Panc1 (cell line): ENCODE measurements around the gene SORBS1. TPM values are rescaled to one million over a fixed set of nuclear protein-coding genes. Genes with fewer than 3 reads are reported as not detected.

Source experiments
- ATAC-seq: fragments of 200-7000 bp; cut with Tn5 transposase; 2 replicates; pipeline ENCODE4 v1.9.1; 2020; ENCODE audit warnings: mild to moderate bottlenecking, moderate library complexity
- BruUV-seq: library from RNA; stranded (reverse); fragments of 400-500 nt; replicated peaks from 2 replicates; lab custom pipeline; 2021; lab: Mats Ljungman, UMichigan
- CTCF ChIA-PET: fragments of 300-600 bp; sonication (Branson Sonifier 250); formaldehyde crosslinking; loops from one replicate; lab custom pipeline; 2022; ENCODE audit warnings: antibody characterized with exemption; lab: Charles Lee
- POLR2A ChIA-PET: fragments of 300-600 bp; sonication (Branson Sonifier 250); formaldehyde crosslinking; loops from one replicate; lab custom pipeline; 2022; ENCODE audit warnings: antibody characterized with exemption; lab: Charles Lee
- DNase-seq: peaks from one replicate; pipeline ENCODE4 v3.0.0-alpha.2; 2010; ENCODE audit warnings: low read depth, low spot score
- H3K27ac ChIP-seq: 2 replicates; pipeline ENCODE4 v1.5.1; 2011; ENCODE audit warnings: mild to moderate bottlenecking, low read length, inconsistent platforms
- H3K27me3 ChIP-seq: fragments of 200-500 bp; sonication (Bioruptor generic); 2 replicates; pipeline ENCODE4 v1.6.0; 2014; ENCODE audit warnings: low read length, inconsistent platforms; ENCODE audit not compliant: control insufficient read depth, insufficient read depth
- H3K36me3 ChIP-seq: fragments of 200-500 bp; sonication (Bioruptor generic); 2 replicates; pipeline ENCODE4 v1.5.1; 2014; ENCODE audit warnings: inconsistent platforms, mild to moderate bottlenecking, low read length, moderate library complexity; ENCODE audit not compliant: control insufficient read depth, insufficient read depth
- H3K4me1 ChIP-seq: 2 replicates; pipeline ENCODE4 v1.5.1; 2011; ENCODE audit warnings: inconsistent platforms, mild to moderate bottlenecking, low read length, moderate library complexity; ENCODE audit not compliant: control insufficient read depth, insufficient read depth
- H3K4me3 ChIP-seq, 2 experiments: 2 replicates each; pipeline ENCODE4 v1.5.1; 2011 to 2012; ENCODE audit warnings: low read depth in 2 of 2, low read length in 2 of 2, mild to moderate bottlenecking in 2 of 2, inconsistent platforms in 1 of 2, moderate library complexity in 1 of 2
- H3K9me3 ChIP-seq: fragments of 200-500 bp; sonication (Bioruptor generic); 2 replicates; pipeline ENCODE4 v1.5.1; 2014; ENCODE audit warnings: low read depth, mild to moderate bottlenecking, inconsistent platforms, low read length, moderate library complexity; ENCODE audit not compliant: control insufficient read depth, insufficient read depth
- CTCF ChIP-seq: fragments of 450-650 bp; IDR thresholded peaks from 2 replicates; pipeline ENCODE4 v1.5.1; 2017; ENCODE audit warnings: mild to moderate bottlenecking
- POLR2AphosphoS5 ChIP-seq: IDR thresholded peaks from 2 replicates; pipeline ENCODE4 v1.6.1; 2012; ENCODE audit warnings: mild to moderate bottlenecking, low read depth, low read length, moderate library complexity
- REST ChIP-seq, 2 experiments: IDR thresholded peaks; 2 replicates each; pipeline ENCODE4 v1.6.1; 2011 to 2012; ENCODE audit warnings: low read depth in 2 of 2, control low read depth in 1 of 2, low read length in 1 of 2, mild to moderate bottlenecking in 1 of 2, moderate library complexity in 1 of 2; ENCODE audit not compliant: insufficient read depth in 1 of 2
- SIN3A ChIP-seq: IDR thresholded peaks from 2 replicates; pipeline ENCODE4 v1.6.1; 2012; ENCODE audit warnings: low read depth, mild to moderate bottlenecking, low read length, moderate library complexity, borderline replicate concordance; ENCODE audit not compliant: insufficient read depth
- TCF7L2 ChIP-seq: IDR thresholded peaks from 2 replicates; pipeline ENCODE4 v1.6.1; 2011; ENCODE audit warnings: mild to moderate bottlenecking, low read depth, low read length, inconsistent platforms
- in situ Hi-C: cut with HindIII; loops from 2 replicates; pipeline ENCODE4 v1.10.0; 2016; ENCODE audit warnings: low sequenced_read_pairs, low pct_unique_long_range_greater_than_20kb
- intact Hi-C: fragments of 100-400 bp; cut with micrococcal nuclease; formaldehyde crosslinking; loops from one replicate; pipeline ENCODE4 v1.10.0; 2022; ENCODE audit not compliant: unreplicated experiment
- total RNA-seq: library from RNA; stranded (reverse); gene quantifications from one replicate; pipeline ENCODE4 v1.2.1, GENCODE V29; 2021; ENCODE audit not compliant: unreplicated experiment

Gene SORBS1
- total RNA-seq, 1 experiment from 2014 or later: 29.4 TPM

- no peak for DNase-seq
- H3K27me3 ChIP-seq: no peaks in the 10 kb centered on the region
- H3K27ac ChIP-seq: no peak overlapping the region
- TF ChIP-seq POLR2AphosphoS5 (no peak), CTCF (no peak), REST (IDR thresholded peaks at IDR 0.05; ENCODE audit: insufficient read depth in 1 of 2, low read depth in 2 of 2, low read length in 1 of 2) (no peak), TCF7L2 (no peak), SIN3A (no peak)
- ChIA-PET POLR2A (interaction anchor here (0.6 kb wide), 1 partner anchor 390 kb away, joined by 4 read pairs; no protein-coding TSS in a partner anchor), CTCF (no interaction called here)
- no peaks in the 10 kb centered on the region for H3K9me3 ChIP-seq
- H3K36me3 ChIP-seq: no peaks in the 10 kb centered on the region
- no TSS peak for BruUV-seq
- H3K4me3 ChIP-seq: no peak overlapping the region
- in situ Hi-C loops: no loop called here
- intact Hi-C loops: no loop called here
- ATAC-seq: no peak
- H3K4me1 ChIP-seq: no peaks in the 10 kb centered on the region
Measured at GRCh38 chr10:95407546-95407945, 153.6 kb downstream of the SORBS1 start.

GRCh38 chr10:95406651-95407280 lies 154.4 kb downstream of the SORBS1 start:
- in situ Hi-C loops: no loop called here
- Histone ChIP-seq H3K27me3 (no peaks in the 10 kb centered on the region), H3K4me3 (no peak overlapping the region), H3K4me1 (no peaks in the 10 kb centered on the region), H3K9me3 (no peaks in the 10 kb centered on the region), H3K36me3 (no peaks in the 10 kb centered on the region), H3K27ac (no peak overlapping the region)
- DNase-seq (no peak), ATAC-seq (no peak)
- intact Hi-C loops: no loop called here
- BruUV-seq: no TSS peak
- no peak for TF ChIP-seq CTCF
- no peak for TF ChIP-seq REST (IDR thresholded peaks at IDR 0.05; ENCODE audit: insufficient read depth in 1 of 2, low read depth in 2 of 2, low read length in 1 of 2)
- no peak for TF ChIP-seq SIN3A
- no peak for TF ChIP-seq TCF7L2
- no peak for TF ChIP-seq POLR2AphosphoS5
- POLR2A ChIA-PET: no interaction called here
- CTCF ChIA-PET: no interaction called here
